ENCODE measurements around the gene PIANP.

DNA sequence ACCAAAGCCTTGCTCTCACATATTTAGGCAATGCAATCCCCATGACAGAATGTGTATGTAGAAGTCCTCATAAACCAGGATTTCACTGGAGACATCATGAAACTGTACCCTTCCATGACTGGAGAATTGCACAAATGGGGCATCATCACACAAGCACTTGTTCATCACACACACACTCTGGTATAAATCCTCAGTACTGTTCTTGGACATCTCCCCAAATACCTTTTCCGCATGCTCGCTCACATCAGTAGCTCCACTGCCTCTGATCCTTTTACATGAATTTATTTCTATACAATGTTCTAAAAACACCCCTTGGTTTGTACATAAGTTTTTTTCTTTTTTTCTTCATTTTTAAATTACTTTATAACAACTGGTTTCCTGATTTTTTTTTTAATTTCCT, 34.4 kb downstream of the PIANP start:
- no peak for TF ChIP-seq CTCF (conservative IDR thresholded peaks at IDR 0.05; ENCODE audit: low read depth, low read length)
- TF ChIP-seq USF2 (IDR thresholded peaks at IDR 0.05; ENCODE audit: low read depth, low read length): no peak
- TF ChIP-seq CEBPB (IDR thresholded peaks at IDR 0.05; ENCODE audit: low read depth, low read length): no peak
- TF ChIP-seq POLR2A (IDR thresholded peaks at IDR 0.05; ENCODE audit: low read depth, low read length): no peak
- no peak for TF ChIP-seq RAD21 (IDR thresholded peaks at IDR 0.05; ENCODE audit: low read length)
- TF ChIP-seq MAFK (IDR thresholded peaks at IDR 0.05; ENCODE audit: low read depth, low read length): no peak
- TF ChIP-seq, protein P1, sequence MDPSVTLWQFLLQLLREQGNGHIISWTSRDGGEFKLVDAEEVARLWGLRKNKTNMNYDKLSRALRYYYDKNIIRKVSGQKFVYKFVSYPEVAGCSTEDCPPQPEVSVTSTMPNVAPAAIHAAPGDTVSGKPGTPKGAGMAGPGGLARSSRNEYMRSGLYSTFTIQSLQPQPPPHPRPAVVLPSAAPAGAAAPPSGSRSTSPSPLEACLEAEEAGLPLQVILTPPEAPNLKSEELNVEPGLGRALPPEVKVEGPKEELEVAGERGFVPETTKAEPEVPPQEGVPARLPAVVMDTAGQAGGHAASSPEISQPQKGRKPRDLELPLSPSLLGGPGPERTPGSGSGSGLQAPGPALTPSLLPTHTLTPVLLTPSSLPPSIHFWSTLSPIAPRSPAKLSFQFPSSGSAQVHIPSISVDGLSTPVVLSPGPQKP (IDR thresholded peaks at IDR 0.05; ENCODE audit: borderline replicate concordance, low read depth, low read length): no peak
- no peak for TF ChIP-seq RFX5 (IDR thresholded peaks at IDR 0.05; ENCODE audit: low read depth, low read length)
- TF ChIP-seq FOS (IDR thresholded peaks at IDR 0.05; ENCODE audit: low read depth, low read length): no peak
- TF ChIP-seq MXI1 (IDR thresholded peaks at IDR 0.05; ENCODE audit: borderline replicate concordance, low read depth, low read length): no peak

Measured in IMR-90 (cell line).